ENCODE measurements around the gene KDM2B.
"Not testable (repeated sequence)": the region's sequence is repeated elsewhere in the genome, so short reads cannot be mapped to it uniquely, and the experiment has no call there.

The KDM2B gene

GRCh38 chr12:121584885-121585284 is 4.1 kb upstream of the KDM2B start:
- not testable (repeated sequence) for DNase-seq (ENCODE audit: low read depth in 2 of 2)

- DNase-seq (ENCODE audit: low read depth in 2 of 2): not testable (repeated sequence)
Measured at GRCh38 chr12:121583334-121583661, 2.5 kb upstream of the KDM2B start.

GRCh38 chr12:121582583-121583333 is 1.9 kb upstream of the KDM2B start:
- no peak for DNase-seq (ENCODE audit: low read depth in 2 of 2)

- no peak for DNase-seq (ENCODE audit: low read depth in 2 of 2)
Measured at GRCh38 chr12:121581686-121582429, 1.0 kb upstream of the KDM2B start.

GRCh38 chr12:121579981-121580868 is 598 bp downstream of the KDM2B start:
- DNase-seq (ENCODE audit: low read depth in 2 of 2): peak; percentile 44 to 51

- DNase-seq (ENCODE audit: low read depth in 2 of 2): no peak
Measured at GRCh38 chr12:121579190-121579791, 1.5 kb downstream of the KDM2B start.

DNA sequence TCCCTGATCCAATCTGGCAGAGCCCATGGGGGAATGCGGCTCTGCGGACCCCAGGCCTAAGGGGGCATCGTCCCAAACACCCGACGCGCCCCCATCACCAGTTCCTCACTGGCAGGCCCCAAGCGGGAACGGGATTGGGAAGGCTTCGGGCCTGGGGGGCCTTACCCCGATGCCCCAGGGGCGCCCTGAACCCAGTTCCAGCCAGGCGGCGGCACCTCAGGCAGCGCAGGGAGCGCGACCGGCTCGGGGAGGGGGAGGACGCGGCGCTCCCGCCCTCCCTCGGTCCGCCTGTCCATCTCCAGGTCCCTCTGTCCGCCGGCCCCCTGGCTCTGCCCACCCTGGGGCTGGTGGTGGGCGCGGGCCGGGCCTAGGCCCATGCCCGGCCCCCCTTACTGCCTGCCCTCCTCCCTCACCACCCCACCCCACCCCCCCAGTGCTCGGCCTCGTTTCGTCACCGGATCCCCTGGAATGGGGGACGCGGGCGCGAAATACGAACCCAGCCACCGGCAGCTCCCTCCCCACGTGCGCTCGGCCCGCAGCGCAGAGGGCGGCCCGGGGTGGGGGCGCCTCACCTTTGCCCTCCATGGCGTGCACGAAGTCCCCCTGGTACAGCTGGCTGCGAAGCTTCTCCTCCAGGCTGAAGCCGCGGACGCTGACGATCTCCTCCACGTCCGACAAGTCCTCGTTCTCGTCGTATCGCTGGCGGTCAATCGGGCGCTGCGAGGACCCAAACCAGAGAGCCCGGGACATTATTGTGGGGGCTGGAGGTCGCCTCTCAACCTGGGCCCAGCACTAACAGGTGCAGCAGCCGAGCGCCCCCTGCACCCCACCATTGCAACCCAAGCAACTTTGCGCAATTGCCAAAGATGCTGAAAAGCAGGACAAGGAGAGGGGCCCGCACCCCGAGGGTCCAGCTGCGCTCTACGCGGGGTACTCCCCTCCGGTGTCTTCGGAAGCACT is 2.3 kb downstream of the KDM2B start:
- DNase-seq (ENCODE audit: low read depth in 2 of 2): no peak

DNA sequence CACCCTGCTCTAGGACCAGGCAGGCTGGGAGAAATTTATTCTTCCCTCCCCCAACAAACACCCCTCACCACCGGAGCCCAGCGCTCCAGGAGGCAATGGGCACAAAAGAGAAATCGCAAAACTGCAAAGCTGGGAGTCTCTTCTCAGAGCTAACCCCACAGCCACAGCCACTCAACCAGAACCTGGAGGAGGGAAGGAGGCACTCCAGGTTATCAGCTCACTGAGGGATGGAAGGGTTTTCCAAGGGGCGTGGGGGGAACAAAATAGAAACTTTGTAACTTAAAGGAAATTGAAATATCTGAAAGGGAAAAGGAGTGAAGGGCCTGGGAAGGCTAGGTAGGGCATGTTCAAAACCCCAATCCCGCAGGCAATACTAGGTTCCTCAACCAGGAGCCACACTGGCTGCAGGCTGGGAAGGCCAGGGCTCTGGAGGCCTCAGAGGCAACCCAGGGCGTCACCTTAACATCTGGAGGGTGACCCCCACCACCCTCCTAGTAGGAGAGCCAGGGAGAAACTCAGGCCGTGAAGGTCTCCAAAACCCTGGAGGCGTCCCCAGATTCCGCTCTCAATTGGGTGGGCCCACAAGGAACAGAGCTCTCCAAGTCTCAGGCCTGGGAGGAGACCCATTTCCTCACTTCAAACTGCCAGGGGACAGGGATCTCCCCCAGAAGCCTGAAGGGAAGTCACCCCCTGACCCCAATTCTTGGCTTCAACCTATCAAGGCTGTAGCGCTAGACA is 3.2 kb downstream of the KDM2B start:
- no peak for DNase-seq (ENCODE audit: low read depth in 2 of 2)

DNA sequence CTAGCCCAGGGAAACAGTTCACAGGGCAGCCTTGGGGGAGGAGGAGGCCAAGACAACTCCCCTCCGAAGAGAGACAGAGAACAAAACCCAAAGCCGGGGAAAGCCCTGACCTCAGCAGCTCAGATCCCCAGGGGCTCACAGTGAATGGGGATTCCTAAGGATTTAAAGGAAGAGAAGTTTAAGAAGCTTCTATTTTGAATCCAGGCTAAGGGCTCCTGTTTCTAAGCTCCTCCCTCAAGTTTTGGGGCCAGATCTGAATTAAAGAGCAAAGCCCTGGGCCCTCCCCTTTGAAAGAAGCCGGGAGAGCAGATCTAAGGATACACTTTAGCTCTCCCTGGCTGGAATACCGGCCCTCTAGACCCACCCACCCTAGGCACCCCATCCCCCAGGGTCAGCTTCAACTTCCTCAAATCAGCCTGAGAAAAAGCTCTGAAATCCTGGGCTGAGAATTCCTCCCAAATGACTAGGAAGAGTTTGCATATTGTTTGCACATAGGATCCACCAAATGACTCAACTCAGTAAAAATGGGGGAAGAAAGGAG is 3.9 kb downstream of the KDM2B start:
- no peak for DNase-seq (ENCODE audit: low read depth in 2 of 2)

DNA sequence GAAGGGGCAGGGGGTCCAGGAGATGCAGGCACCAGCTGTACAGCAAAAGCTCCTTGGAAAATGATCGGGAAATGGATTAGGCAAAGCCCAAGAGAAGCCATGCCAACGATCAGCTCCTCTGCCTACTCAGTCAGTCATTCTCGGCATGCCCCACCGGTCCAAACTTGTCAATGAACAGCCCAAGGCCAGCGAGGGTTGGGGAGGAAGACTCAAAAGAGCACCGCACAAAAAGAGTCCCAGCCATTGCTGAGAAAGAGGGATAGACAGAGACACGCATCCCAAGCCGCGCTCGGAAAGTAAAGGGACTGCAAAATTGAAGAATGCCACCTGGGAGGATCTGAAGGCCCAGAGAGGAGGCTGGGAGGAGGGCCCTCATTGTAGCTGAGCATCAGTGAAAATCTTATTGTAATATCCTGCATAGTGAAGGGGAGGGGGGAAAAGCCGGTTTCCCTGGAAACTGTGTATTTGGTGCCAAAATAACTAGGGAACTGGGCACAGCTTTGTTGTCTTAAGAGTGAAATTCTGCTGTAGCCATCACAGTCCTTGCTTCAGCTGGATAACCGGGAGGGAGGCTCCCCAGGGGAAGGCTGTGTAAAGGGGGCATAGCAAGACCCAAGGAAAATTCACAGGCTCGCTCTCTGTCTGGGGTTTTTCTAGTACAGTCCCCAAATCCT is 4.7 kb downstream of the KDM2B start:
- no peak for DNase-seq (ENCODE audit: low read depth in 2 of 2)

GRCh38 chr12:121575051-121575450 is 5.8 kb downstream of the KDM2B start:
- DNase-seq (ENCODE audit: low read depth in 2 of 2): no peak

GRCh38 chr12:121574025-121574424 is 6.8 kb downstream of the KDM2B start:
- no peak for DNase-seq (ENCODE audit: low read depth in 2 of 2)

GRCh38 chr12:121571920-121572319 is 8.9 kb downstream of the KDM2B start:
- no peak for DNase-seq (ENCODE audit: low read depth in 2 of 2)

- DNase-seq (ENCODE audit: low read depth in 2 of 2): no peak
Measured at GRCh38 chr12:121570467-121571283, 10.1 kb downstream of the KDM2B start.

DNA sequence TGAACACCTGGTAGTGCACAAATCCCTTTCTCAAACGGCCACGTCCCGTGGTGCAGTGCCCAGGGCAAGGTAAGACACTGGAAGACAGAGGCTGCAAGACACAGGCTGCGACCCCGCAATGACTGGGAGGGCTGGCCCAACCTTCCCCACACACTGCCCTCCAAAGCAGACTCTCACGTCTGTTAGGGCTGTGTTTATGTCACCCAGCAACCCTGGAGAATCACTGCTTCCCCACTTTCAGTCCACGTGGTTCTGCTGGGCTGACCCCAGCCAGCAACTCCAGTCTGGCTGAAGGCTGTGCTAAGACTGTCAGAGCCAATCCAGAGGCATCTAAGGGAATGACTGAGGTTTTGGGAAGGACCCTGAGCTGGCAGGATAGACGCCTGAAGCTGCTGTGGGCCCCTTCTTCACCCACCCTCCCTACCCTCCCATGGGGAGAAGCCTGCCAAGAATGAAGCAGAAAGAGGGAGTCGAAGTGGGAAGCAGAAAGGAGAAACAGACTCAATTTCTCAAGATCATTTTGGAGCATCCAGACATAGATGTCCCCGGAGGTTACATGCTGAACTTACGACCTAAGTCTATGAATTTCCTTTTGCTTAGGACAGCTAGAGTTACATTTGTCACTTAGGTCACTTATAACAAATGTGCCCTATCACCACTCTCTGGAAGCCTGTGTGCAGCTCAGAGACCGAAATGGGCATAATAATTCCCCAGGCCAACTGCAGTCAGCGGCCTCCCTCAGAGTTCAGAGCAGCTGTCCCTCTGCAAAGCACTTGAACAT is 11.7 kb downstream of the KDM2B start:
- no peak for DNase-seq (ENCODE audit: low read depth in 2 of 2)

GRCh38 chr12:121568518-121568917 is 12.3 kb downstream of the KDM2B start:
- no peak for DNase-seq (ENCODE audit: low read depth in 2 of 2)

- DNase-seq (ENCODE audit: low read depth in 2 of 2): no peak
Measured at GRCh38 chr12:121565076-121565475, 15.7 kb downstream of the KDM2B start.

- no peak for DNase-seq (ENCODE audit: low read depth in 2 of 2)
Measured at GRCh38 chr12:121562488-121562887, 18.3 kb downstream of the KDM2B start.
